GM12878 (cell line): ENCODE results near the gene TIMM22. TPM values are rescaled to one million over a fixed set of nuclear protein-coding genes. Genes with fewer than 3 reads are reported as not detected.

Experiments used
- ATAC-seq: fragments of 200-7000 bp; cut with Tn5 transposase; 3 replicates; pipeline ENCODE4 v1.9.1; 2020; ENCODE audit warnings: mild to moderate bottlenecking, moderate library complexity
- BruUV-seq: library from RNA; stranded (reverse); fragments of 400-500 nt; replicated peaks from 2 replicates; lab custom pipeline; 2021; lab: Mats Ljungman, UMichigan
- CTCF ChIA-PET: fragments of 300-600 bp; sonication (Branson Sonifier 250); formaldehyde crosslinking; extraction: SDS; loops from one replicate; lab custom pipeline; 2021; ENCODE audit warnings: inconsistent platforms; lab: Yijun Ruan, JAX
- POLR2A ChIA-PET: fragments of 350-600 bp; formaldehyde crosslinking; extraction: SDS; loops from one replicate; lab custom pipeline; 2021; ENCODE audit warnings: inconsistent platforms; lab: Charles Lee
- RAD21 ChIA-PET: fragments of 300-600 bp; sonication (Branson Sonifier 250); formaldehyde crosslinking; loops from one replicate; lab custom pipeline; 2023; ENCODE audit warnings: antibody characterized with exemption; ENCODE audit not compliant: unreplicated experiment; lab: Charles Lee
- SMC1A ChIA-PET: fragments of 300-600 bp; sonication (Branson Sonifier 250); formaldehyde crosslinking; loops from one replicate; lab custom pipeline; 2023; ENCODE audit not compliant: unreplicated experiment, uncharacterized antibody; lab: Charles Lee
- DNase-seq: peaks from one replicate; pipeline ENCODE4 v3.0.0-alpha.2; 2011; ENCODE audit warnings: low read depth, low spot score
- FAIRE-seq: peaks from 3 replicates; lab custom pipeline; 2011; peaks lifted over from hg19 to GRCh38; lab: Jason Lieb, UNC
- H2AFZ ChIP-seq: 2 replicates; pipeline ENCODE4 v1.6.0; 2011; ENCODE audit warnings: low read depth, low read length, control low read depth; ENCODE audit not compliant: control insufficient read depth
- H3K27ac ChIP-seq: 2 replicates; pipeline ENCODE4 v1.5.1; 2011; ENCODE audit warnings: control low read depth; ENCODE audit not compliant: control insufficient read depth, insufficient read depth
- H3K27me3 ChIP-seq, 2 experiments: replicated peaks in 1 of 2; 2 replicates each; pipeline versions ENCODE4 v1.6.0 to v1.6.1; 2011; ENCODE audit warnings: low read length in 1 of 2; ENCODE audit not compliant: control insufficient read depth in 2 of 2, insufficient read depth in 2 of 2
- H3K36me3 ChIP-seq, 2 experiments: 2 replicates each; pipeline ENCODE4 v1.5.1; 2011; ENCODE audit warnings: low read length in 1 of 2; ENCODE audit not compliant: control insufficient read depth in 2 of 2, insufficient read depth in 2 of 2
- H3K4me1 ChIP-seq: 2 replicates; pipeline ENCODE4 v1.6.1; 2011; ENCODE audit warnings: mild to moderate bottlenecking, low read length, moderate library complexity, mixed read lengths; ENCODE audit not compliant: control insufficient read depth, insufficient read depth
- H3K4me2 ChIP-seq: 2 replicates; pipeline ENCODE4 v1.6.0; 2011; ENCODE audit warnings: control low read depth; ENCODE audit not compliant: control insufficient read depth, insufficient read depth
- H3K4me3 ChIP-seq: fragments of 200-600 bp; sonication (generic); 2 replicates; pipeline ENCODE4 v1.5.1; 2016
- H3K79me2 ChIP-seq: 2 replicates; pipeline ENCODE4 v1.6.0; 2011; ENCODE audit warnings: low read length; ENCODE audit not compliant: control insufficient read depth, insufficient read depth
- H3K9ac ChIP-seq: 2 replicates; pipeline ENCODE4 v1.8.0; 2011; ENCODE audit warnings: low read length, control low read depth, mixed read lengths; ENCODE audit not compliant: control insufficient read depth, insufficient read depth
- H3K9me3 ChIP-seq: replicated peaks from 3 replicates; pipeline ENCODE4 v1.5.1; 2011; ENCODE audit warnings: mild to moderate bottlenecking, low read length; ENCODE audit not compliant: control insufficient read depth, insufficient read depth
- H4K20me1 ChIP-seq: 2 replicates; pipeline ENCODE4 v1.6.0; 2011; ENCODE audit not compliant: control insufficient read depth, insufficient read depth
- ASH2L ChIP-seq: fragments of 300-600, 200-600 bp; sonication (generic); IDR thresholded peaks from 2 replicates; pipeline ENCODE4 v1.6.1; 2017; ENCODE audit warnings: low read depth, mild to moderate bottlenecking, borderline replicate concordance
- BCL3 ChIP-seq: IDR thresholded peaks from 2 replicates; pipeline ENCODE4 v1.6.1; 2011; ENCODE audit warnings: borderline replicate concordance, low read depth, mild to moderate bottlenecking, moderate library complexity, low read length; ENCODE audit not compliant: insufficient read depth, poor library complexity, severe bottlenecking
- ESRRA ChIP-seq: IDR thresholded peaks from 2 replicates; pipeline ENCODE4 v1.6.1; 2012; ENCODE audit warnings: mild to moderate bottlenecking, low read length, improper control_type of control experiment
- FOS ChIP-seq: IDR thresholded peaks from 3 replicates; pipeline ENCODE4 v1.6.1; 2011; ENCODE audit warnings: borderline replicate concordance; ENCODE audit not compliant: insufficient read length; ENCODE audit errors: extremely low read depth
- JUND ChIP-seq: IDR thresholded peaks from 2 replicates; pipeline ENCODE4 v1.6.1; 2012; ENCODE audit warnings: low read depth, mild to moderate bottlenecking, low read length, improper control_type of control experiment, moderate library complexity
- MTA3 ChIP-seq: IDR thresholded peaks from 2 replicates; pipeline ENCODE4 v1.6.1; 2012; ENCODE audit warnings: low read length, inconsistent platforms, borderline replicate concordance
- MYB ChIP-seq: fragments of 150-350 bp; IDR thresholded peaks from 2 replicates; pipeline ENCODE4 v1.6.1; 2014; ENCODE audit warnings: mild to moderate bottlenecking, low read depth, low read length, borderline replicate concordance
- NFYB ChIP-seq: IDR thresholded peaks from 2 replicates; pipeline ENCODE4 v1.6.1; 2011; ENCODE audit warnings: low read depth, mild to moderate bottlenecking, low read length, improper control_type of control experiment, moderate library complexity; ENCODE audit not compliant: insufficient read depth
- NR2C1 ChIP-seq: fragments of 450-650 bp; IDR thresholded peaks from 2 replicates; pipeline ENCODE4 v1.6.1; 2017; ENCODE audit warnings: antibody characterized with exemption, mild to moderate bottlenecking, moderate library complexity
- NR2C2 ChIP-seq: IDR thresholded peaks from 2 replicates; pipeline ENCODE4 v1.6.1; 2011; ENCODE audit warnings: borderline replicate concordance, low read depth; ENCODE audit not compliant: control insufficient read depth, insufficient read length
- PAX5 ChIP-seq: IDR thresholded peaks from 2 replicates; pipeline ENCODE4 v1.6.1; 2011; ENCODE audit warnings: low read depth, low read length, borderline replicate concordance
- TCF7 ChIP-seq: IDR thresholded peaks from 2 replicates; pipeline ENCODE4 v1.6.1; 2014; ENCODE audit warnings: antibody characterized with exemption, borderline replicate concordance
- ZBTB4 ChIP-seq: fragments of 450-650 bp; formaldehyde crosslinking; IDR thresholded peaks from 2 replicates; pipeline ENCODE4 v1.4.0; 2022; ENCODE audit warnings: mild to moderate bottlenecking, moderate library complexity
- ZNF274 ChIP-seq: IDR thresholded peaks from one replicate; pipeline ENCODE4 v1.8.0; 2011; ENCODE audit not compliant: insufficient read length, insufficient read depth
- WGBS: methylation state at CpG from one replicate; pipeline ENCODE4 v1.1.6; 2016; ENCODE audit warnings: low lambda C conversion rate; ENCODE audit not compliant: insufficient replicate concordance, insufficient coverage; ENCODE audit errors: missing lambda C conversion rate; 5-methylcytosine and 5-hydroxymethylcytosine counted together
- in situ Hi-C: fragments of 300-500 bp; cut with MboI; formaldehyde crosslinking; loops from 9 replicates; pipeline ENCODE4 v1.14.3; 2018; ENCODE audit warnings: mixed read lengths
- intact Hi-C: fragments of 100-400 bp; cut with micrococcal nuclease; formaldehyde crosslinking; loops from one replicate; pipeline ENCODE4 v1.14.2; 2022; ENCODE audit not compliant: unreplicated experiment
- polyA plus RNA-seq, 11 experiments: library from polyadenylated mRNA; depleted of rRNA in 4 of 11; unstranded in 6 of 11; stranded (reverse) in 5 of 11; fragments of >200 nt; fragmentation: Nextera tagmentation in 4 of 11; fragmentation: Illumina TruSeq in 1 of 11; extraction: Ambion mirVana in 4 of 11; extraction: Trizol in 1 of 11; gene quantifications; 1 replicate in 1 of 11; 2 replicates in 10 of 11; pipeline versions ENCODE4 v1.2.1 to v1.2.3, GENCODE V29; 2011 to 2016; ENCODE audit warnings: inconsistent platforms in 2 of 11, missing spikeins in 2 of 11, low read depth in 1 of 11
- total RNA-seq, 4 experiments: library from RNA; depleted of rRNA in 3 of 4; stranded (reverse); fragments of >200 nt in 3 of 4; fragmentation: Illumina TruSeq in 1 of 4; extraction: Trizol in 1 of 4; gene quantifications; 2 replicates each; pipeline versions ENCODE4 v1.2.1 to v1.2.3, GENCODE V29; 2013 to 2021
- TF ChIP-seq, protein P1 (sequence below): fragments of 450-650 bp; conservative IDR thresholded peaks from 2 replicates; pipeline ENCODE4 v1.6.1; 2017; ENCODE audit warnings: mild to moderate bottlenecking, moderate library complexity
- TF ChIP-seq, protein P2 (sequence below): IDR thresholded peaks from 2 replicates; pipeline ENCODE4 v1.6.1; 2011; ENCODE audit warnings: low read depth, mild to moderate bottlenecking, low read length, moderate library complexity, borderline replicate concordance; ENCODE audit errors: extremely low read depth

TIMM22 gene
- total and polyA plus RNA-seq, 10 of the 15 experiments (the other 5 are each of a cell fraction or from before 2014, with no cell fraction given): 4.4 to 25.0 (median 10.6) TPM

GRCh38 chr17:968812-969730, 27.9 kb upstream of the TIMM22 start:
- Histone ChIP-seq H3K36me3 (no peaks in the 10 kb centered on the region), H3K4me2 (no peak overlapping the region), H3K9me3 (no peaks in the 10 kb centered on the region), H3K9ac (no peak overlapping the region), H3K27me3 (peaks cover 0 to 2% of the 10 kb centered on the region in 2 experiments; a peak in 1 of 4 replicates), H2AFZ (no peak overlapping the region), H3K27ac (no peak overlapping the region), H4K20me1 (no peaks in the 10 kb centered on the region), H3K4me3 (no peak overlapping the region), H3K4me1 (no peaks in the 10 kb centered on the region), H3K79me2 (no peaks in the 10 kb centered on the region)
- in situ Hi-C loops: no loop called here
- intact Hi-C loops: no loop called here
- FAIRE-seq (no peak), DNase-seq (no peak), ATAC-seq (no peak)
- CTCF ChIA-PET: interaction anchor here (1.3 kb wide), 1 partner anchor 11 kb away, joined by 3 read pairs; no protein-coding TSS in a partner anchor
- RAD21 ChIA-PET: no interaction called here
- 71% methylated on average over 24 of the region's 24 CpGs for WGBS
- no TSS peak for BruUV-seq
- POLR2A ChIA-PET: no interaction called here
- SMC1A ChIA-PET: no interaction called here
- TF ChIP-seq JUND (no peak), ESRRA (no peak), ZNF274 (no peak), BCL3 (no peak), FOS (no peak), ASH2L (no peak), PAX5 (no peak), MTA3 (no peak), MYB (no peak), NR2C1 (no peak), TCF7 (no peak), NFYB (no peak), ZBTB4 (CRISPR knock-in tag) (no peak), NR2C2 (no peak)
- TF ChIP-seq, protein P1, sequence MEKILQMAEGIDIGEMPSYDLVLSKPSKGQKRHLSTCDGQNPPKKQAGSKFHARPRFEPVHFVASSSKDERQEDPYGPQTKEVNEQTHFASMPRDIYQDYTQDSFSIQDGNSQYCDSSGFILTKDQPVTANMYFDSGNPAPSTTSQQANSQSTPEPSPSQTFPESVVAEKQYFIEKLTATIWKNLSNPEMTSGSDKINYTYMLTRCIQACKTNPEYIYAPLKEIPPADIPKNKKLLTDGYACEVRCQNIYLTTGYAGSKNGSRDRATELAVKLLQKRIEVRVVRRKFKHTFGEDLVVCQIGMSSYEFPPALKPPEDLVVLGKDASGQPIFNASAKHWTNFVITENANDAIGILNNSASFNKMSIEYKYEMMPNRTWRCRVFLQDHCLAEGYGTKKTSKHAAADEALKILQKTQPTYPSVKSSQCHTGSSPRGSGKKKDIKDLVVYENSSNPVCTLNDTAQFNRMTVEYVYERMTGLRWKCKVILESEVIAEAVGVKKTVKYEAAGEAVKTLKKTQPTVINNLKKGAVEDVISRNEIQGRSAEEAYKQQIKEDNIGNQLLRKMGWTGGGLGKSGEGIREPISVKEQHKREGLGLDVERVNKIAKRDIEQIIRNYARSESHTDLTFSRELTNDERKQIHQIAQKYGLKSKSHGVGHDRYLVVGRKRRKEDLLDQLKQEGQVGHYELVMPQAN: no peak
- TF ChIP-seq, protein P2, sequence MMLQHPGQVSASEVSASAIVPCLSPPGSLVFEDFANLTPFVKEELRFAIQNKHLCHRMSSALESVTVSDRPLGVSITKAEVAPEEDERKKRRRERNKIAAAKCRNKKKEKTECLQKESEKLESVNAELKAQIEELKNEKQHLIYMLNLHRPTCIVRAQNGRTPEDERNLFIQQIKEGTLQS: no peak
